K562 (cell line): ENCODE results near the gene ZNF749. TPM values are rescaled to one million over a fixed set of nuclear protein-coding genes. Genes with fewer than 3 reads are reported as not detected.

Source experiments
- ATAC-seq: fragments of 200-7000 bp; cut with Tn5 transposase; 3 replicates; pipeline ENCODE4 v1.9.1; 2020; ENCODE audit warnings: moderate library complexity
- BruUV-seq: library from RNA; stranded (reverse); fragments of 400-500 nt; replicated peaks from 2 replicates; lab custom pipeline; 2021; lab: Mats Ljungman, UMichigan
- CTCF ChIA-PET: fragments of 300-600 bp; formaldehyde crosslinking; extraction: SDS; loops from one replicate; lab custom pipeline; 2021; ENCODE audit warnings: low intra/inter-chr PET ratio; lab: Yijun Ruan, JAX
- POLR2A ChIA-PET: fragments of 300-600, 350-650 bp; sonication (Branson Sonifier 250); formaldehyde crosslinking; extraction: SDS; loops from one replicate; lab custom pipeline; 2021; ENCODE audit warnings: antibody characterized with exemption, inconsistent platforms; lab: Yijun Ruan, JAX
- DNase-seq, 4 experiments: peaks; one replicate each; pipeline versions ENCODE4 v3.0.0 to v3.0.0-alpha.2; 2011 to 2018; ENCODE audit warnings: low spot score in 3 of 4, mixed read lengths in 3 of 4; ENCODE audit errors: extremely low read depth in 1 of 4
- FAIRE-seq: peaks from 2 replicates; lab custom pipeline; 2011; peaks lifted over from hg19 to GRCh38; lab: Jason Lieb, UNC
- H2AFZ ChIP-seq: 2 replicates; pipeline ENCODE4 v1.6.0; 2011; ENCODE audit warnings: low read depth, low read length, control low read depth, inconsistent platforms
- H3K27ac ChIP-seq: fragments of 200-600 bp; 3 replicates; pipeline ENCODE4 v1.8.0; 2011; ENCODE audit warnings: low read depth, mild to moderate bottlenecking, control low read depth, inconsistent platforms, low read length, moderate library complexity, mixed read lengths; ENCODE audit errors: extremely low read depth
- H3K27me3 ChIP-seq, 2 experiments: fragments of 300-600 bp in 1 of 2; 2 replicates in 1 of 2; 3 replicates in 1 of 2; pipeline versions ENCODE4 v1.6.0 to v1.8.0; 2011; ENCODE audit warnings: inconsistent platforms in 2 of 2, low read length in 2 of 2, mild to moderate bottlenecking in 1 of 2, mixed read lengths in 1 of 2, moderate library complexity in 1 of 2; ENCODE audit not compliant: control insufficient read depth in 2 of 2, insufficient read depth in 2 of 2
- H3K36me3 ChIP-seq: fragments of 300-600 bp; 3 replicates; pipeline ENCODE4 v1.8.0; 2011; ENCODE audit warnings: mild to moderate bottlenecking, low read length, inconsistent platforms; ENCODE audit not compliant: control insufficient read depth, insufficient read depth
- H3K4me1 ChIP-seq, 2 experiments: fragments of 200-600 bp in 1 of 2; replicated peaks in 1 of 2; 2 replicates in 1 of 2; 3 replicates in 1 of 2; pipeline versions ENCODE4 v1.5.1 to v1.8.0; 2011; ENCODE audit warnings: inconsistent platforms in 2 of 2, low read length in 2 of 2, mild to moderate bottlenecking in 1 of 2, mixed read lengths in 1 of 2, moderate library complexity in 1 of 2; ENCODE audit not compliant: control insufficient read depth in 2 of 2, insufficient read depth in 2 of 2
- H3K4me2 ChIP-seq: 2 replicates; pipeline ENCODE4 v1.6.1; 2011; ENCODE audit warnings: low read length, control low read depth, inconsistent platforms, mixed read lengths; ENCODE audit not compliant: insufficient read depth
- H3K4me3 ChIP-seq: fragments of 200-600 bp; sonication (generic), shearing (Covaris generic); 2 replicates; pipeline ENCODE4 v1.5.1; 2016; ENCODE audit warnings: control low read depth, inconsistent platforms
- H3K79me2 ChIP-seq: fragments of 200-600 bp; 3 replicates; pipeline ENCODE4 v1.8.0; 2011; ENCODE audit warnings: low read length, inconsistent platforms; ENCODE audit not compliant: control insufficient read depth, insufficient read depth
- H3K9ac ChIP-seq, 2 experiments: 2 replicates each; pipeline versions ENCODE4 v1.6.0 to v1.6.1; 2011; ENCODE audit warnings: low read depth in 2 of 2, low read length in 2 of 2, control low read depth in 1 of 2, inconsistent platforms in 1 of 2, mild to moderate bottlenecking in 1 of 2, mixed read lengths in 1 of 2; ENCODE audit not compliant: insufficient read depth in 1 of 2
- H3K9me1 ChIP-seq: one replicate; pipeline ENCODE4 v1.6.0; 2011; ENCODE audit warnings: inconsistent platforms, mild to moderate bottlenecking, low read length, moderate library complexity; ENCODE audit not compliant: control insufficient read depth, insufficient read depth
- H3K9me3 ChIP-seq: replicated peaks from 2 replicates; pipeline ENCODE4 v1.5.1; 2011; ENCODE audit warnings: low read depth, low read length, inconsistent platforms; ENCODE audit not compliant: control insufficient read depth, insufficient read depth
- H4K20me1 ChIP-seq: replicated peaks from 2 replicates; pipeline ENCODE4 v1.6.1; 2011; ENCODE audit warnings: low read length, inconsistent platforms, mixed read lengths; ENCODE audit not compliant: control insufficient read depth, insufficient read depth
- ARHGAP35 ChIP-seq: fragments of 450-650 bp; IDR thresholded peaks from 2 replicates; pipeline ENCODE4 v1.6.1; 2018; ENCODE audit not compliant: partially characterized antibody
- KDM1A ChIP-seq, 2 experiments: fragments of 450-650 bp; IDR thresholded peaks; 2 replicates each; pipeline ENCODE4 v1.6.1; 2016; ENCODE audit warnings: mild to moderate bottlenecking in 2 of 2
- ZNF75A ChIP-seq: fragments of 450-650 bp; formaldehyde crosslinking; IDR thresholded peaks from 2 replicates; pipeline ENCODE4 v1.4.0; 2020; ENCODE audit warnings: mild to moderate bottlenecking
- WGBS: fragments of 100-300 bp; shearing (Covaris generic); methylation state at CpG from one replicate; pipeline ENCODE4 v1.1.6; 2016; ENCODE audit warnings: low coverage, mixed read lengths; ENCODE audit not compliant: insufficient coverage; ENCODE audit errors: missing lambda C conversion rate; 5-methylcytosine and 5-hydroxymethylcytosine counted together
- in situ Hi-C: fragments of 300-500 bp; cut with MboI; formaldehyde crosslinking; loops from 4 replicates; pipeline ENCODE4 v1.15.0; 2018; ENCODE audit warnings: inconsistent platforms, mixed read lengths
- intact Hi-C: fragments of 100-400 bp; cut with micrococcal nuclease; formaldehyde crosslinking; loops from 2 replicates; pipeline ENCODE4 v1.14.2; 2022
- polyA plus RNA-seq, 8 experiments: library from polyadenylated mRNA; depleted of rRNA in 4 of 8; stranded (reverse) in 5 of 8; unstranded in 3 of 8; fragments of >200 nt; fragmentation: Nextera tagmentation in 2 of 8; fragmentation: Illumina TruSeq in 1 of 8; extraction: Ambion mirVana in 2 of 8; extraction: Trizol in 1 of 8; gene quantifications; 2 replicates each; pipeline versions ENCODE4 v1.2.1 to v1.2.3, GENCODE V29; 2011 to 2014; ENCODE audit warnings: inconsistent platforms in 1 of 8, missing spikeins in 1 of 8
- total RNA-seq, 7 experiments: library from RNA; depleted of rRNA in 6 of 7; stranded (reverse); fragments of >200 nt in 6 of 7; fragmentation: Illumina TruSeq in 2 of 7; extraction: Trizol in 2 of 7; gene quantifications; 2 replicates each; pipeline versions ENCODE4 v1.2.1 to v1.2.3, GENCODE V29; 2011 to 2021; ENCODE audit warnings: low replicate concordance in 1 of 7
- TF ChIP-seq, protein P1 (sequence below): fragments of 450-650 bp; IDR thresholded peaks from 2 replicates; pipeline ENCODE4 v1.6.1; 2017; ENCODE audit warnings: antibody characterized with exemption
- TF ChIP-seq, protein P2 (sequence below): IDR thresholded peaks from 2 replicates; pipeline ENCODE4 v1.6.1; 2016; ENCODE audit warnings: missing genetic modification characterization, missing compliant biosample characterization

Gene ZNF749
- total and polyA plus RNA-seq, 9 of the 15 experiments (the other 6 are each of a cell fraction or from before 2014, with no cell fraction given): 5.3 to 33.2 (median 15.0) TPM

- TF ChIP-seq, protein P1, sequence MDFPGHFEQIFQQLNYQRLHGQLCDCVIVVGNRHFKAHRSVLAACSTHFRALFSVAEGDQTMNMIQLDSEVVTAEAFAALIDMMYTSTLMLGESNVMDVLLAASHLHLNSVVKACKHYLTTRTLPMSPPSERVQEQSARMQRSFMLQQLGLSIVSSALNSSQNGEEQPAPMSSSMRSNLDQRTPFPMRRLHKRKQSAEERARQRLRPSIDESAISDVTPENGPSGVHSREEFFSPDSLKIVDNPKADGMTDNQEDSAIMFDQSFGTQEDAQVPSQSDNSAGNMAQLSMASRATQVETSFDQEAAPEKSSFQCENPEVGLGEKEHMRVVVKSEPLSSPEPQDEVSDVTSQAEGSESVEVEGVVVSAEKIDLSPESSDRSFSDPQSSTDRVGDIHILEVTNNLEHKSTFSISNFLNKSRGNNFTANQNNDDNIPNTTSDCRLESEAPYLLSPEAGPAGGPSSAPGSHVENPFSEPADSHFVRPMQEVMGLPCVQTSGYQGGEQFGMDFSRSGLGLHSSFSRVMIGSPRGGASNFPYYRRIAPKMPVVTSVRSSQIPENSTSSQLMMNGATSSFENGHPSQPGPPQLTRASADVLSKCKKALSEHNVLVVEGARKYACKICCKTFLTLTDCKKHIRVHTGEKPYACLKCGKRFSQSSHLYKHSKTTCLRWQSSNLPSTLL: no peak
- TF ChIP-seq, protein P2, sequence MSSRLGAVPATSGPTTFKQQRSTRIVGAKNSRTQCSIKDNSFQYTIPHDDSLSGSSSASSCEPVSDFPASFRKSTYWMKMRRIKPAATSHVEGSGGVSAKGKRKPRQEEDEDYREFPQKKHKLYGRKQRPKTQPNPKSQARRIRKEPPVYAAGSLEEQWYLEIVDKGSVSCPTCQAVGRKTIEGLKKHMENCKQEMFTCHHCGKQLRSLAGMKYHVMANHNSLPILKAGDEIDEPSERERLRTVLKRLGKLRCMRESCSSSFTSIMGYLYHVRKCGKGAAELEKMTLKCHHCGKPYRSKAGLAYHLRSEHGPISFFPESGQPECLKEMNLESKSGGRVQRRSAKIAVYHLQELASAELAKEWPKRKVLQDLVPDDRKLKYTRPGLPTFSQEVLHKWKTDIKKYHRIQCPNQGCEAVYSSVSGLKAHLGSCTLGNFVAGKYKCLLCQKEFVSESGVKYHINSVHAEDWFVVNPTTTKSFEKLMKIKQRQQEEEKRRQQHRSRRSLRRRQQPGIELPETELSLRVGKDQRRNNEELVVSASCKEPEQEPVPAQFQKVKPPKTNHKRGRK: no peak
- TF ChIP-seq KDM1A (IDR thresholded peaks at IDR 0.05): no peak
These were observed 15.7 kb upstream of the ZNF749 start (continued) for GRCh38 chr19:57419439-57419838.

GRCh38 chr19:57421037-57421436 is 14.1 kb upstream of the ZNF749 start:
- Histone ChIP-seq H3K27ac (no peak overlapping the region), H3K36me3 (peaks cover 33% of the 10 kb centered on the region), H3K27me3 (no peaks in the 10 kb centered on the region), H3K4me1 (no peaks in the 10 kb centered on the region), H3K4me2 (no peak overlapping the region), H3K9me3 (peaks cover 18% of the 10 kb centered on the region), H4K20me1 (no peaks in the 10 kb centered on the region), H3K4me3 (no peak overlapping the region), H3K9me1 (no peaks in the 10 kb centered on the region), H2AFZ (no peak overlapping the region), H3K79me2 (no peaks in the 10 kb centered on the region), H3K9ac (no peak overlapping the region)
- ChIA-PET CTCF (no interaction called here), POLR2A (interaction anchor here (0.6 kb wide), 1 partner anchor 61 kb away, joined by 3 read pairs; no protein-coding TSS in a partner anchor)
- 85% methylated on average over 3 of the region's 3 CpGs for WGBS
- intact Hi-C loops (no loop called here), in situ Hi-C loops (no loop called here)
- ATAC-seq: no peak
- FAIRE-seq: no peak
- no peak for DNase-seq
- BruUV-seq: no TSS peak
- TF ChIP-seq ZNF75A (CRISPR knock-in tag): peak; percentile 80
- no peak for TF ChIP-seq ARHGAP35
